GM13976 (cell line): ENCODE data around the gene HOXA10.

Experiments
- DNase-seq: peaks from one replicate; pipeline ENCODE4 v3.0.0; 2012; ENCODE audit warnings: low spot score
- in situ Hi-C: fragments of 300-500 bp; cut with MboI; formaldehyde crosslinking; loops from one replicate; pipeline ENCODE4 v1.12.0; 2022; ENCODE audit warnings: low sequenced_read_pairs, mixed read lengths, inconsistent platforms; ENCODE audit not compliant: unreplicated experiment
- TF ChIP-seq, protein P1 (sequence below): IDR thresholded peaks from 2 replicates; pipeline ENCODE4 v1.5.1; 2012; ENCODE audit warnings: borderline replicate concordance, mild to moderate bottlenecking; ENCODE audit not compliant: insufficient read depth; ENCODE audit errors: extremely low read depth, missing control alignments, control extremely low read depth

The HOXA10 gene

DNA sequence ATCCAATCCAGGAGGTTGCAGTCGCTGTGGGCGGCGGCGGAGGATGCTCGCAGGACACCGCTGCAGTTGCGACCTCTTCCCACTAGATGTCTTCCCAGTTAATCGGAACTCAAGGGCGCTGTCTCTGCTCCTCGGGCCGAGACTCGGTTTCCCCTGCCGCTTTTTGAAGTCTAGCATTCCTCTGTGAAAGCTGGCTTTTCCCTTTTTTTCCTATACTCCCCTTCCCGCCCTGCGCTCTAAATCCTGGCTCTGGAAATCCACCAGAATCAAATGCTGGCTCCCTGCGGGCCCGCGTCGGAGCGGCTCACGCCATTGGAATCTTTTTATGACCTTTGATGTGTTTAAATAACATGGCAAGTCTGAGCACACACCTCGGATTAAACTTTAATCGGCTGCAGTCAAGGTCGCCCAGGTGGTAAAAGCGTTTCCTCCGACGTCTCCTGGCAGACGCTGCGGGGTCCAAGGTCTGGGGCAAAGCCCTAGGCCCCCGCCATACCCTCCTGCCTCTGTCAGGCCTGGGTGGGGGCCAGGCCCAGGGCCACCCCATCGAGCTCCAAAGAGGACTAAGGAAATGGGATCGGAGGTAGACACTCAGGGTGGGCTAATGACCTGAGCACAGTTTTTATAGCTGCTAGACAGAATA lies 36.4 kb upstream of the HOXA10 start:
- in situ Hi-C loops: loop anchor here (25.0 kb wide), 1 partner anchor 577 kb away; no protein-coding TSS in a partner anchor
- peak; percentile 79 for DNase-seq

DNA sequence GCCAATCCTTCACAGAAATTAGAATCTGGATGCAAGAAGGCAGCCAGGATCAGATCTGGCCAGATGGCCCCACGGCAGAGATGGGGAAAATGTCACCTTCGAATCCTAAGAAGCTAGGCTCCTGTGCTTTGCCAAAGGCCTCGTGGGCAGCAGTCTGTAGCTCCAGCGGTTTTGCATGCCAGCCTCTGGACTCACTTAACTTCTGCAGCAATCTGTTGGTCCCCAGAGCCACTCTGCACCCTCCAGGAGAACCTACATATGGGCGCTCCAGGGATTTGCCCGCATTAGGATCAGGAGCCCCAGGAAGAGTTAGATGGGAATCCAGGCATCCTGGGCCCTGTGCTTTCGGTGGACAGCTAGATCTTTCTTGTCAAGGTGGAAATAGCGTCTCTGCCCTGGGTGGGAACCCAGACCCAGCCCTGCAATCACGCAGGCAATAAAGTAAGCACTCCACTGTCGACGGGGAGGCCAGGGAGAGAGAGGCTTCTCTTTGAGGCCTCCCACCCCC lies 35.9 kb upstream of the HOXA10 start:
- in situ Hi-C loops: loop anchor here (10.0 to 25.0 kb wide), 2 partner anchors 375 to 577 kb away; no protein-coding TSS in a partner anchor
- TF ChIP-seq, protein P1, sequence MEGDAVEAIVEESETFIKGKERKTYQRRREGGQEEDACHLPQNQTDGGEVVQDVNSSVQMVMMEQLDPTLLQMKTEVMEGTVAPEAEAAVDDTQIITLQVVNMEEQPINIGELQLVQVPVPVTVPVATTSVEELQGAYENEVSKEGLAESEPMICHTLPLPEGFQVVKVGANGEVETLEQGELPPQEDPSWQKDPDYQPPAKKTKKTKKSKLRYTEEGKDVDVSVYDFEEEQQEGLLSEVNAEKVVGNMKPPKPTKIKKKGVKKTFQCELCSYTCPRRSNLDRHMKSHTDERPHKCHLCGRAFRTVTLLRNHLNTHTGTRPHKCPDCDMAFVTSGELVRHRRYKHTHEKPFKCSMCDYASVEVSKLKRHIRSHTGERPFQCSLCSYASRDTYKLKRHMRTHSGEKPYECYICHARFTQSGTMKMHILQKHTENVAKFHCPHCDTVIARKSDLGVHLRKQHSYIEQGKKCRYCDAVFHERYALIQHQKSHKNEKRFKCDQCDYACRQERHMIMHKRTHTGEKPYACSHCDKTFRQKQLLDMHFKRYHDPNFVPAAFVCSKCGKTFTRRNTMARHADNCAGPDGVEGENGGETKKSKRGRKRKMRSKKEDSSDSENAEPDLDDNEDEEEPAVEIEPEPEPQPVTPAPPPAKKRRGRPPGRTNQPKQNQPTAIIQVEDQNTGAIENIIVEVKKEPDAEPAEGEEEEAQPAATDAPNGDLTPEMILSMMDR: no peak
- no peak for DNase-seq

More for the DNA sequence above, 36.4 kb upstream of the HOXA10 start:
- TF ChIP-seq, protein P1: peak; percentile 75

DNA sequence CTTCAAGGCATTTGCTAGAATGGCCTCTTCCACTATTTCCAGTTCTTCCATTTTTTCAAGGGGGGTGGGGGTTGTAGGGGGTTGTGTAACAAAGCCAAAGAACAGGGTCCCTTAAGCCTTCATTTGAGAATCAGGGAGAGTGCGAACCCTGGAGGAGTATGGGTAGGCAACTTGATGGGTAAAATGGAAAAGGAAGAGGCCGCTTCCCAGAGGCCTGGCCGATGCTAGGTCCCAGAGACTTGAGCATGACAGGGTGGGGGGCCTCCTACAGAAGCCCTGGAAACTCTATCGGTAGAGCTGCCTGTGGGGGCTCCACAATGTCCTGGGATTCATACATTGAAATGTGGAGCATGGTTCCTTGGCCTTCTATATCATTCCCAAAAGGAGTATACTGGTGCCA lies 34.9 kb upstream of the HOXA10 start:
- in situ Hi-C loops: loop anchor here (10.0 to 25.0 kb wide), 2 partner anchors 376 to 578 kb away; no protein-coding TSS in a partner anchor
- TF ChIP-seq, protein P1: no peak

DNA sequence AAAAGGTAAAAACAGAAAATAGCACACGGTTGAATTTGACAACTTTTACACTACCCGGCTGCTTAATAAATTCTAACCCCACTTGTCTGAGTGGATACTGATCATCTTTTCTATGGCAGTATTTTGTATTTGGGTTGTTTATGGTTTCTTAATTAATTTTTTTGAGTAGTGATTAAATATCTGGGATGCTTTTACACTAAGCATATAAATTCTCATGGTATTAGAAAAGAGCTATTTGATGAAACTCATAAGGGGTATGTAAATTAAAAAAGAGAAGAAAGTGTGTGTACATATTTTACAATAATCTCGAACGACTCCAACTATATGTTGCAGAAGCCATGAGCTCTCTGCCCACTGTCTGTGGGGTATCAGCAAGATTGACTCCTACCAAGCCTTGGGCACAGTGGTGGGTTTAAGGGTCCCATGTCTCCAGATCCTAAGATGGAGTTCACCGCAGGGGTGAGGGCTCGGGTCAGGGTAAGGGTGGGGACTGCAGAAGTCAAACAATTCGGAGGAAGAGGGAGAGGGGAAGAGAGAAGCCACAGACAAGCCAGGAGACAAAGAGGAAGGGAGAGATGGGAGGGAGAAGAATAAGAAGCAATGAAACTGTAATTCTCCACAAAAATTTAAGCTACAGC lies 33.3 kb upstream of the HOXA10 start:
- no peak for DNase-seq
- TF ChIP-seq, protein P1: no peak
- in situ Hi-C loops: loop anchor here (10.0 to 25.0 kb wide), 2 partner anchors 377 to 580 kb away; no protein-coding TSS in a partner anchor

More for the DNA sequence above, 34.9 kb upstream of the HOXA10 start:
- DNase-seq: no peak

DNA sequence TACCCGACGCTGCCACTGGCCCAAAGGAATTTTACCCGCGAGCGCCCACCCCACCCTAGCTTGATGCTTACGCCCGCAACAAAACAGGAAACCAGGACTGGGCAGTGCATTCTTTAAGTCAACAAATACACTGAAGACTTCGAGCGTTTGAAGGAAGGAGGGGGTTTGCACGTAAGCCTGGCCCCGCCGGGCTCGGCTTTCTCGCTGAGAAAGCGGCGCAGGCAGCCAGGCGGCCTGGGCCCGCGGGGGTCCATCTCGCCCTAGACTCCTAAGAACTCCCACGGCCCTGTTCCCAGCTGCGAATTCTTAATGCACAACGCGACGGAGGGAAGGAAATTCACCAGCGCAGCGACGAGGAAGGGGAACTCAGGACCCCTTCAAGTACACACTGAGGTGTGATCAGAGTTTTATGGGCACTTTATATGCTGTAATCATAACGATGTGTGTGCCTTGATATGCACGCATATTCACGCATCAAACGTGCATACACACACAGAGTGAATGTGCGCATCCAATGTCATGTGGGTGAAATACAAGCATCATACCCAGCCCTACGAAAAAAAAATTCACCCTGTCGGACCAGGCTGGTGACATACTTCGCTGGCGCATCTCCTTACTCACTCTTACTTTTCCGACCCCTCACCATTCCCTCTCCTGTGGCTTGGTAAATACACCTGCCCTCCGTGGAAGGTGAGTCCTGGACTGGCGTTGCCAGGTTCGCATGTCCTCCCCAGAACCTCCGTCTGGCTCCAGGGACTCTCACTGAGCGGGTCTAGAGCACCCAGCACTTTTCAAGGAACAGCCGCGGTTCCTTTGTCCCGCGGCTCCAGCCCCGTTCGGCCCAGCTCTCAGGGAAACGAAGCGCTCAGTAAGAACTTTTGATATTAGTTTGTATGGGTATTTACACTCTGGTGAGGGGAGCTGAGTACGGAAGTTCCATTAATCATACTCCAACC lies 31.5 kb upstream of the HOXA10 start:
- in situ Hi-C loops: loop anchor here (10.0 to 25.0 kb wide), 2 partner anchors 379 to 582 kb away; no protein-coding TSS in a partner anchor
- TF ChIP-seq, protein P1: no peak
- no peak for DNase-seq
